ENCODE measurements around the gene ZNF550. TPM values are rescaled to one million over a fixed set of nuclear protein-coding genes. Genes with fewer than 3 reads are reported as not detected.
A peak's percentile ranks its signal among the peaks of the same experiment; 100 is the strongest.

ZNF550 gene
- total and polyA plus RNA-seq, 2 of the 13 experiments (the other 11 are each of a cell fraction or from before 2014, with no cell fraction given): 8.6 to 9.1 TPM

DNA sequence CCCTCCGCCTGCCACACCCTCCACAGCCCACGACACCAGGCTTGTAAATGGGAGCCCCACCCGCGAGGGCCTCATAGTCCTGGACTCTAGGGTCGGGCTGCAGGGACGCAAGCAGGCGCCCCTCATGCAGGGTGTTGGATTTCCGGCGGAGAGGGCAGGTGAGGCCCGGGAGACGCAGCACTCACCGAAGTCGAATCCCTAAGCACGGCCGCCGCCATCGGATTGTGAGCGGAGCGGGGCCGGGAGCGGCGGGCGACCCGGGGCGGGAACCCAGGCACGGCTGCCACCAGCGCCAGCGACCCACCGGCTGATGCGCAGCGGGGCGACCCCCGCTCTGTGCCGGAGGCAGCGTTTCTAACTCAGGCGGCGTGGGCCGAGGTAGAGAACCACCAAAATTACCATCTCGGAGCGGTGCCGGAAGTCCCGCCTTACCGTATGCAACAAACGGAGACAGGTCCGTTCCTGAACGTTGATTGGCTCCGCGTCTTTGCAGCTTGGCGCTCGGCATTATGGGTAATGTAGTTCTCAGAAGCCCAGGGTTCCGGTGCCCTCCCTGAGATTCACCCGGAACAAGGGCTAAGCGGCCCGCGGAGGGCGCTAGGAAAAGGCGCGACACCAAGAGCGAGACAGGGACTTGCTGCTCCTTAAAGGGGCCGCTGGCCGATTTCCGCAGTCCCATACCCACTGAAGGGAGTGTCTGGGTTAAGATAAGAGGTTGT, 19.0 kb upstream of the ZNF550 start, which contains the start of gene ZNF416 (continued):
- TF ChIP-seq ONECUT2 (CRISPR knock-in tag; IDR thresholded peaks at IDR 0.05) (no peak), ZNF337 (CRISPR knock-in tag; IDR thresholded peaks at IDR 0.05; ENCODE audit: borderline replicate concordance, low read depth) (no peak), ZNF282 (IDR thresholded peaks at IDR 0.05; ENCODE audit: partially characterized antibody) (no peak), ZSCAN22 (CRISPR knock-in tag; IDR thresholded peaks at IDR 0.05) (peak; percentile 100), ISX (CRISPR knock-in tag; conservative IDR thresholded peaks at IDR 0.05) (no peak), PCBP2 (optimal IDR thresholded peaks at IDR 0.05; ENCODE audit: low read depth, low read length, poor library complexity, severe bottlenecking) (no peak), ZNF674 (CRISPR knock-in tag; IDR thresholded peaks at IDR 0.05; ENCODE audit: low read depth) (no peak), HNRNPH1 (optimal IDR thresholded peaks at IDR 0.05; ENCODE audit: low read depth, low read length) (no peak), ZNF441 (CRISPR knock-in tag; IDR thresholded peaks at IDR 0.05; ENCODE audit: borderline replicate concordance) (no peak), ZNF777 (CRISPR knock-in tag; IDR thresholded peaks at IDR 0.05) (no peak), HOXA7 (CRISPR knock-in tag; IDR thresholded peaks at IDR 0.05) (no peak), NFKBIZ (CRISPR knock-in tag; IDR thresholded peaks at IDR 0.05) (no peak), DR1 (CRISPR knock-in tag; IDR thresholded peaks at IDR 0.05) (no peak)
- TF ChIP-seq, protein P1, sequence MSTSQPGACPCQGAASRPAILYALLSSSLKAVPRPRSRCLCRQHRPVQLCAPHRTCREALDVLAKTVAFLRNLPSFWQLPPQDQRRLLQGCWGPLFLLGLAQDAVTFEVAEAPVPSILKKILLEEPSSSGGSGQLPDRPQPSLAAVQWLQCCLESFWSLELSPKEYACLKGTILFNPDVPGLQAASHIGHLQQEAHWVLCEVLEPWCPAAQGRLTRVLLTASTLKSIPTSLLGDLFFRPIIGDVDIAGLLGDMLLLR (CRISPR knock-in tag; IDR thresholded peaks at IDR 0.05): 0 out of 2 replicates have a peak, but pooled peaks have one; percentile 32
- TF ChIP-seq, protein P2, sequence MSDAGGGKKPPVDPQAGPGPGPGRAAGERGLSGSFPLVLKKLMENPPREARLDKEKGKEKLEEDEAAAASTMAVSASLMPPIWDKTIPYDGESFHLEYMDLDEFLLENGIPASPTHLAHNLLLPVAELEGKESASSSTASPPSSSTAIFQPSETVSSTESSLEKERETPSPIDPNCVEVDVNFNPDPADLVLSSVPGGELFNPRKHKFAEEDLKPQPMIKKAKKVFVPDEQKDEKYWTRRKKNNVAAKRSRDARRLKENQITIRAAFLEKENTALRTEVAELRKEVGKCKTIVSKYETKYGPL (CRISPR knock-in tag; IDR thresholded peaks at IDR 0.05): no peak
- TF ChIP-seq, protein P3, sequence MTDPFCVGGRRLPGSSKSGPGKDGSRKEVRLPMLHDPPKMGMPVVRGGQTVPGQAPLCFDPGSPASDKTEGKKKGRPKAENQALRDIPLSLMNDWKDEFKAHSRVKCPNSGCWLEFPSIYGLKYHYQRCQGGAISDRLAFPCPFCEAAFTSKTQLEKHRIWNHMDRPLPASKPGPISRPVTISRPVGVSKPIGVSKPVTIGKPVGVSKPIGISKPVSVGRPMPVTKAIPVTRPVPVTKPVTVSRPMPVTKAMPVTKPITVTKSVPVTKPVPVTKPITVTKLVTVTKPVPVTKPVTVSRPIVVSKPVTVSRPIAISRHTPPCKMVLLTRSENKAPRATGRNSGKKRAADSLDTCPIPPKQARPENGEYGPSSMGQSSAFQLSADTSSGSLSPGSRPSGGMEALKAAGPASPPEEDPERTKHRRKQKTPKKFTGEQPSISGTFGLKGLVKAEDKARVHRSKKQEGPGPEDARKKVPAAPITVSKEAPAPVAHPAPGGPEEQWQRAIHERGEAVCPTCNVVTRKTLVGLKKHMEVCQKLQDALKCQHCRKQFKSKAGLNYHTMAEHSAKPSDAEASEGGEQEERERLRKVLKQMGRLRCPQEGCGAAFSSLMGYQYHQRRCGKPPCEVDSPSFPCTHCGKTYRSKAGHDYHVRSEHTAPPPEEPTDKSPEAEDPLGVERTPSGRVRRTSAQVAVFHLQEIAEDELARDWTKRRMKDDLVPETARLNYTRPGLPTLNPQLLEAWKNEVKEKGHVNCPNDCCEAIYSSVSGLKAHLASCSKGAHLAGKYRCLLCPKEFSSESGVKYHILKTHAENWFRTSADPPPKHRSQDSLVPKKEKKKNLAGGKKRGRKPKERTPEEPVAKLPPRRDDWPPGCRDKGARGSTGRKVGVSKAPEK (CRISPR knock-in tag; IDR thresholded peaks at IDR 0.05; ENCODE audit: borderline replicate concordance): no peak
- TF ChIP-seq, protein P4, sequence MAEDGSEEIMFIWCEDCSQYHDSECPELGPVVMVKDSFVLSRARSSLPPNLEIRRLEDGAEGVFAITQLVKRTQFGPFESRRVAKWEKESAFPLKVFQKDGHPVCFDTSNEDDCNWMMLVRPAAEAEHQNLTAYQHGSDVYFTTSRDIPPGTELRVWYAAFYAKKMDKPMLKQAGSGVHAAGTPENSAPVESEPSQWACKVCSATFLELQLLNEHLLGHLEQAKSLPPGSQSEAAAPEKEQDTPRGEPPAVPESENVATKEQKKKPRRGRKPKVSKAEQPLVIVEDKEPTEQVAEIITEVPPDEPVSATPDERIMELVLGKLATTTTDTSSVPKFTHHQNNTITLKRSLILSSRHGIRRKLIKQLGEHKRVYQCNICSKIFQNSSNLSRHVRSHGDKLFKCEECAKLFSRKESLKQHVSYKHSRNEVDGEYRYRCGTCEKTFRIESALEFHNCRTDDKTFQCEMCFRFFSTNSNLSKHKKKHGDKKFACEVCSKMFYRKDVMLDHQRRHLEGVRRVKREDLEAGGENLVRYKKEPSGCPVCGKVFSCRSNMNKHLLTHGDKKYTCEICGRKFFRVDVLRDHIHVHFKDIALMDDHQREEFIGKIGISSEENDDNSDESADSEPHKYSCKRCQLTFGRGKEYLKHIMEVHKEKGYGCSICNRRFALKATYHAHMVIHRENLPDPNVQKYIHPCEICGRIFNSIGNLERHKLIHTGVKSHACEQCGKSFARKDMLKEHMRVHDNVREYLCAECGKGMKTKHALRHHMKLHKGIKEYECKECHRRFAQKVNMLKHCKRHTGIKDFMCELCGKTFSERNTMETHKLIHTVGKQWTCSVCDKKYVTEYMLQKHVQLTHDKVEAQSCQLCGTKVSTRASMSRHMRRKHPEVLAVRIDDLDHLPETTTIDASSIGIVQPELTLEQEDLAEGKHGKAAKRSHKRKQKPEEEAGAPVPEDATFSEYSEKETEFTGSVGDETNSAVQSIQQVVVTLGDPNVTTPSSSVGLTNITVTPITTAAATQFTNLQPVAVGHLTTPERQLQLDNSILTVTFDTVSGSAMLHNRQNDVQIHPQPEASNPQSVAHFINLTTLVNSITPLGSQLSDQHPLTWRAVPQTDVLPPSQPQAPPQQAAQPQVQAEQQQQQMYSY (CRISPR knock-in tag; IDR thresholded peaks at IDR 0.05): no peak
- TF ChIP-seq, protein P5, sequence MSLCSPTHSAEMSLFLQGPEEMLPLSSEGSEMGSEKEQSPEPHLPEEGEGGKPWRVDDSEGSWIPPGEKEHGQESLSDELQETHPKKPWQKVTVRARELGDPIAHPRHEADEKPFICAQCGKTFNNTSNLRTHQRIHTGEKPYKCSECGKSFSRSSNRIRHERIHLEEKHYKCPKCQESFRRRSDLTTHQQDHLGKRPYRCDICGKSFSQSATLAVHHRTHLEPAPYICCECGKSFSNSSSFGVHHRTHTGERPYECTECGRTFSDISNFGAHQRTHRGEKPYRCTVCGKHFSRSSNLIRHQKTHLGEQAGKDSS (CRISPR knock-in tag; IDR thresholded peaks at IDR 0.05; ENCODE audit: borderline replicate concordance, low read depth): peak; percentile 38; the same call in 1 of the 2 replicates
- TF ChIP-seq, protein P6, sequence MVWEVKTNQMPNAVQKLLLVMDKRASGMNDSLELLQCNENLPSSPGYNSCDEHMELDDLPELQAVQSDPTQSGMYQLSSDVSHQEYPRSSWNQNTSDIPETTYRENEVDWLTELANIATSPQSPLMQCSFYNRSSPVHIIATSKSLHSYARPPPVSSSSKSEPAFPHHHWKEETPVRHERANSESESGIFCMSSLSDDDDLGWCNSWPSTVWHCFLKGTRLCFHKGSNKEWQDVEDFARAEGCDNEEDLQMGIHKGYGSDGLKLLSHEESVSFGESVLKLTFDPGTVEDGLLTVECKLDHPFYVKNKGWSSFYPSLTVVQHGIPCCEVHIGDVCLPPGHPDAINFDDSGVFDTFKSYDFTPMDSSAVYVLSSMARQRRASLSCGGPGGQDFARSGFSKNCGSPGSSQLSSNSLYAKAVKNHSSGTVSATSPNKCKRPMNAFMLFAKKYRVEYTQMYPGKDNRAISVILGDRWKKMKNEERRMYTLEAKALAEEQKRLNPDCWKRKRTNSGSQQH (CRISPR knock-in tag; IDR thresholded peaks at IDR 0.05; ENCODE audit: low read depth): no peak

Measured in HepG2 (cell line).